Progenitor cell of endocrine pancreas (in vitro differentiated cells): ENCODE measurements around the gene TRMT10A. TPM values are rescaled to one million over a fixed set of nuclear protein-coding genes. Genes with fewer than 3 reads are reported as not detected.

ENCODE experiments used
- DNase-seq: peaks from one replicate; pipeline ENCODE4 v3.0.0; 2021; ENCODE audit warnings: low spot score; ENCODE audit not compliant: unreplicated experiment
- H3K27ac Mint-ChIP-seq: 2 replicates; pipeline ENCODE4 v1.8.0; 2021; ENCODE audit warnings: mild to moderate bottlenecking, moderate library complexity, mixed read lengths
- H3K27me3 Mint-ChIP-seq: 2 replicates; pipeline ENCODE4 v1.8.0; 2021; ENCODE audit warnings: mixed read lengths
- H3K36me3 Mint-ChIP-seq: 2 replicates; pipeline ENCODE4 v1.8.0; 2022; ENCODE audit warnings: mixed read lengths; ENCODE audit not compliant: insufficient read depth
- H3K4me1 Mint-ChIP-seq: 2 replicates; pipeline ENCODE4 v1.8.0; 2021; ENCODE audit warnings: low read depth, mixed read lengths
- H3K4me3 Mint-ChIP-seq: 2 replicates; pipeline ENCODE4 v1.8.0; 2021; ENCODE audit warnings: low read depth, mild to moderate bottlenecking, moderate library complexity, mixed read lengths
- H3K9me3 Mint-ChIP-seq: 2 replicates; pipeline ENCODE4 v1.8.0; 2021; ENCODE audit warnings: low read depth, mixed read lengths
- total RNA-seq: library from RNA; stranded (reverse); gene quantifications from 2 replicates; pipeline ENCODE4 v1.2.1, GENCODE V29; 2021
- TF ChIP-seq, protein P1 (sequence below): fragments of 200-600 bp; sonication (generic); IDR thresholded peaks from one replicate; pipeline ENCODE4 v1.5.0; 2021; ENCODE audit warnings: antibody characterized with exemption, mild to moderate bottlenecking; ENCODE audit not compliant: unreplicated experiment

Gene TRMT10A
- total RNA-seq, 1 donor from 2014 or later, result 9.2 TPM

DNA sequence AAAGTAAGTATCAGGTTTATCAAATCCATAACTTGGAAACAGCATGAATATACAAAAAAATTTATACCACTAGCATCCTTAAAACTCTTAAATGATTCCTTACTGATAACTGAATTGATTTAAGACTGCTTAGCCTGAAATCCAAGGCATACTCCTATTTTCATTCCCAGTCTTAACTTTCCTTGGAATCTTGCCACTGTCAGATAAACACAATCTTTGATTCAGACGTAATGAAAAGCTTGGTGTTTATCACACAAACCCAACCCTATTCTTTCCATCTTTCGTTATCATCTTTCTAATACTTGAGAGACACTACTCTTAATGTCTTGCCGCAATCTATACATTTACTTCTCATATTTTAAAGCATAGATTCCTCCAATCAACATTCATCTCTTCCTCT is 33.9 kb downstream of the TRMT10A start:
- no peak overlapping the region for H3K4me3 Mint-ChIP-seq
- TF ChIP-seq, protein P1, sequence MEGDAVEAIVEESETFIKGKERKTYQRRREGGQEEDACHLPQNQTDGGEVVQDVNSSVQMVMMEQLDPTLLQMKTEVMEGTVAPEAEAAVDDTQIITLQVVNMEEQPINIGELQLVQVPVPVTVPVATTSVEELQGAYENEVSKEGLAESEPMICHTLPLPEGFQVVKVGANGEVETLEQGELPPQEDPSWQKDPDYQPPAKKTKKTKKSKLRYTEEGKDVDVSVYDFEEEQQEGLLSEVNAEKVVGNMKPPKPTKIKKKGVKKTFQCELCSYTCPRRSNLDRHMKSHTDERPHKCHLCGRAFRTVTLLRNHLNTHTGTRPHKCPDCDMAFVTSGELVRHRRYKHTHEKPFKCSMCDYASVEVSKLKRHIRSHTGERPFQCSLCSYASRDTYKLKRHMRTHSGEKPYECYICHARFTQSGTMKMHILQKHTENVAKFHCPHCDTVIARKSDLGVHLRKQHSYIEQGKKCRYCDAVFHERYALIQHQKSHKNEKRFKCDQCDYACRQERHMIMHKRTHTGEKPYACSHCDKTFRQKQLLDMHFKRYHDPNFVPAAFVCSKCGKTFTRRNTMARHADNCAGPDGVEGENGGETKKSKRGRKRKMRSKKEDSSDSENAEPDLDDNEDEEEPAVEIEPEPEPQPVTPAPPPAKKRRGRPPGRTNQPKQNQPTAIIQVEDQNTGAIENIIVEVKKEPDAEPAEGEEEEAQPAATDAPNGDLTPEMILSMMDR, result no peak
- H3K9me3 Mint-ChIP-seq, result no peaks in the 10 kb centered on the region
- no peak overlapping the region for H3K27ac Mint-ChIP-seq
- H3K4me1 Mint-ChIP-seq, result peaks cover 1% of the 10 kb centered on the region
- no peak for DNase-seq
- H3K27me3 Mint-ChIP-seq, result no peaks in the 10 kb centered on the region
- no peaks in the 10 kb centered on the region for H3K36me3 Mint-ChIP-seq

DNA sequence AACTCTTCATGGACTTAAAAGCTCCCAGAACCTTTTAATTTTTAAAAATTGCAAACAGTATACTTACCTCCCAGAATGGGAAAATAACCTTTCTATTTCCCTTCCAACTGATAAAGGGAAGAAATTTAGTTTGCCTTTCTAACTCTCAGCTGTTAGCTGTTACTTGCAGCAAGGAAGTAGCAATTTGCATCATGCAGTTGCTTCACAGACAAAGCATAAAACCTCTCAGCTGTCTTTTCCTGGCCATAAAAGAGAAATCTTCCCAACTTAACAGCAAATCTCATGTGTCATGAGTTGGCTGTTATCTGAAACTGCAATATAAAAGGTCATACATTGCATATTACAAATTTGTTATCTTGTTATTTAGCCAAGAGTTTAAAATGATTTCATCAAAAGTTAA is 34.6 kb downstream of the TRMT10A start:
- no peaks in the 10 kb centered on the region for H3K36me3 Mint-ChIP-seq
- H3K4me1 Mint-ChIP-seq, result peaks cover 1% of the 10 kb centered on the region
- TF ChIP-seq, protein P1, result no peak
- H3K4me3 Mint-ChIP-seq, result no peak overlapping the region
- DNase-seq, result no peak
- H3K27me3 Mint-ChIP-seq, result no peaks in the 10 kb centered on the region
- no peaks in the 10 kb centered on the region for H3K9me3 Mint-ChIP-seq
- no peak overlapping the region for H3K27ac Mint-ChIP-seq

DNA sequence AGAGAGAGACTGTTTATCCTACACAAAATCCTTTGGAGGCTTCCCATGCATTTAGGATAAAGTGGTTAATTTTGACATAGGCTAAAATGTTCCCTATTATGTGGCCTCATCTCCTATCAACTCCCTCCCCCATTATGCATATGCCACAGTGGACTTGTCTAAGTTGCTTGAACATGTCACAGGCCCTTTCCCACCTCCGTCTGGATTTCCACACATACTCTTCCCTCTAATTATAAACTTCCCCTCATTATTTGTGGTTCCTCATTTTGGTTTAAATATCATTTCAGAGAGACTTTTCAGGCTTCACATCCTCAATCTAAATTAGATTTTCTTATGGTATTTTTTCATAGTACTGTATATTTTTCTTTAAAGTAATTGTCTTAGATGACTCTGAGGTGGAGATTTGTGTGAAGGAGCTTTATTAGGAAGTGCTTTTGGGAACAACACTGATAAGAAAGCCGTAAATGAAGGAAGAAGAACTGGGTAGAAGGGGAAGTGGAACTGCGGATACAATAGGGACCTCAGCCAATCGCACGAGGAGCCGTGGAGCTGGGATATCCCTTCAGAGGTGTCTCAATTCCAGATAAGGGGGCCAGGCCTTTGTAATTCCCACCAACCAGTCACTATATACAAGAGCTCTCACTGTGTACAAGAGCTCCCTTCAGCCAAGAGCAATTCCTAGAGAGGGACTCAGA is 45.1 kb downstream of the TRMT10A start:
- Mint-ChIP-seq H3K4me1 (no peaks in the 10 kb centered on the region), H3K36me3 (no peaks in the 10 kb centered on the region), H3K9me3 (no peaks in the 10 kb centered on the region), H3K4me3 (no peak overlapping the region), H3K27ac (no peak overlapping the region), H3K27me3 (no peaks in the 10 kb centered on the region)
- no peak for DNase-seq
- TF ChIP-seq, protein P1, result no peak

DNA sequence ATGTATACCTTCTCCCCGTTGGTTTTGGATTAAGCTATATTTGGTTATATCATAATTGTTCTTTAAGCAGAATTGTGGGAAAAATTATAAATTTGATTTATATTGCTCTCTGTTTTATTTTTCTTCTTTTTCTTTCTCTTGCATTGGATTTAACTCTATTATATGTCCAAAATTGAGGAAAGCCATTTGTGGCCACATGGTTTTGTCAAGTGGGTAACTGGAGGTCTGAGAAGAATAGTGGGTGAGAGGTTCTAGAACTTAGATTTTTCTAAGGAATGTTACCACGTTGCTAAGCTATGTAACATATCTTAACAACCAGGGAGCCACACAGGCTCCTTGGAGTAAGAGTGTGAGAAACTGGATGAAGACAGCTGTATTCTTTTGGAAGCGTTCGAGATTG is 53.1 kb downstream of the TRMT10A start, which contains the start of gene C4orf17:
Gene C4orf17, plus strand, starts transcription at position 301 of the 400 bp plus-strand sequence. CDS start 2,061 bp downstream, outside the sequence.
- no peak within 1 kb of the TSS for H3K27ac Mint-ChIP-seq

DNA sequence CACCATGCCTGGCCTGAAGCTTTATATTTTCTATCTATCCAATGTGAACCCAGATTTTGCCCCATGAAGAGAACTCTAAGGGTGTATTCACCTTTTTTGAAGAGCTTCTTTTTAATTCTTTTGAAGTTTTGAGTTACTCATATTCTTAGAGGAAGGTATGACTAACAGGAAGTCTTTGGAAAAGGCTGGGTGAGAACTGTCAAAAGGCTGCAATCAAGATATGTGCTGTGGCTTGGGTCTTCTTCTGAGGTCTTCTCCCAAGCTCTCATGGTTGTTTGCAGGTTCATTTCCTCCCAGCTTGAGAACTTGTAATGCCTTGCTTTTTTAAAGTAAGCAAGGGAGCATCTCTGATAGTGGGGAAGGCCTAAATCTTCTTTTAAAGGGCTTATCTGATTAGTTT is 56.1 kb downstream of the TRMT10A start:
- Mint-ChIP-seq H3K4me3 (no peak overlapping the region), H3K27me3 (no peaks in the 10 kb centered on the region), H3K27ac (no peak overlapping the region), H3K4me1 (peaks cover 3% of the 10 kb centered on the region), H3K9me3 (no peaks in the 10 kb centered on the region), H3K36me3 (no peaks in the 10 kb centered on the region)
- TF ChIP-seq, protein P1, result no peak
- no peak for DNase-seq

More for the DNA sequence above, 53.1 kb downstream of the TRMT10A start, which contains the start of gene C4orf17:
- no peak for DNase-seq
- Mint-ChIP-seq H3K36me3 (no peaks in the 10 kb centered on the region), H3K4me3 (no peak within 1 kb of the TSS), H3K9me3 (no peaks in the 10 kb centered on the region), H3K4me1 (peaks cover 3% of the 10 kb centered on the region), H3K27me3 (no peaks in the 10 kb centered on the region)
- TF ChIP-seq, protein P1, result no peak
